ENCODE results near the gene SEC61A2.
A peak's percentile ranks its signal among the peaks of the same experiment; 100 is the strongest.

The SEC61A2 gene

DNA sequence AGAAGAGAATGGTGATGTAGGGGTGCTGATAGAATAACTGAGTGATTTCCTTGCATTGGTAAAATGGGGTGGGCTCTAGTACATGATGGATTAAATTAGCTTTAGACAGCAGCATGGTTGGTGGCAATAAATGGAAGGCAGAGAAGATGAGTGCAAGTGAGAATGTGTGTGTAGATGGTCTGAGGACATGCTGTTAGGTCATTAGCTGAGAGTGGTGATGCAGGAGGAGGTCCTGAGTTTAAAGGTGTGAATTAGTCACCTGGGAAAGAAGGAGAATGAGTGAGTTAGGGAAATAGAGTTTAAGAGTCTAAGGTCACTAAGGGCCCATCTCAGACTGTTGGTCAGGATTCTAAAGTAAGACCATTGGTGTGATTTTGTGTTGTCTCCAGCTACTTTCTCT, 17.9 kb upstream of the SEC61A2 start:
- Histone ChIP-seq H3K36me3 (ENCODE audit: insufficient read depth, low read length) (peaks cover 80% of the 10 kb centered on the region), H3K9ac (ENCODE audit: low read depth, low read length) (no peak overlapping the region)

DNA sequence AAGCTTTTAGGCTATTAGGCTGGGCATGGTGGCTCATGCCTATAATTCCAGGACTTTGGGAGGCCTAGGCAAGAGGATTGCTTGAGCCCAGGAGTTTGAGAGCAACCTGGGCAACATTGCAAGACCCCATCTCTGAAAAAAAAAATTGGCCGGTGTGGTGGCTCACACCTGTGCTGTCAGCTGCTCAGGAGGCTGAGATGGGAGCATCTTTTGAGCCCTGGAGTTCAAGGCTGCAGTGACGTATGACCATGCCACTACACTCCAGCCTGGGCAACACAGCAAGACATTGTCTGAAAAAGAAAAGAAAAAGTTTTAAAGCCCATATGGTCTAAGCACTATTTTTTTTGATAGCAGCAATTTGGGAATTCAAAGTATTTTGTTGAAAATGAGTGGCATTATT, 15.8 kb upstream of the SEC61A2 start:
- peaks cover 72% of the 10 kb centered on the region for H3K36me3 ChIP-seq (ENCODE audit: insufficient read depth, low read length)
- H3K27ac ChIP-seq (ENCODE audit: low read depth, low read length) = no peak overlapping the region
- no peak overlapping the region for H3K9ac ChIP-seq (ENCODE audit: low read depth, low read length)
- H3K4me3 ChIP-seq (ENCODE audit: low read length) = no peak overlapping the region
- H3K27me3 ChIP-seq (ENCODE audit: insufficient read depth, low read length) = no peaks in the 10 kb centered on the region
- WGBS = 94% methylated on average over 2 of the region's 2 CpGs
- no peaks in the 10 kb centered on the region for H3K4me1 ChIP-seq (ENCODE audit: insufficient read depth, low read length)
- H3K9me3 ChIP-seq (ENCODE audit: insufficient read depth, low read depth, low read length) = no peaks in the 10 kb centered on the region

More for the DNA sequence above, 17.9 kb upstream of the SEC61A2 start:
- H3K27me3 ChIP-seq (ENCODE audit: insufficient read depth, low read length) = no peaks in the 10 kb centered on the region
- no peak overlapping the region for H3K4me3 ChIP-seq (ENCODE audit: low read length)
- H3K4me1 ChIP-seq (ENCODE audit: insufficient read depth, low read length) = no peaks in the 10 kb centered on the region
- no peak overlapping the region for H3K27ac ChIP-seq (ENCODE audit: low read depth, low read length)
- H3K9me3 ChIP-seq (ENCODE audit: insufficient read depth, low read depth, low read length) = no peaks in the 10 kb centered on the region

- H3K4me1 ChIP-seq (ENCODE audit: insufficient read depth, low read length) = no peaks in the 10 kb centered on the region
- H3K27ac ChIP-seq (ENCODE audit: low read depth, low read length) = no peak overlapping the region
- peaks cover 47% of the 10 kb centered on the region for H3K36me3 ChIP-seq (ENCODE audit: insufficient read depth, low read length)
- no peak overlapping the region for H3K9ac ChIP-seq (ENCODE audit: low read depth, low read length)
- no peak overlapping the region for H3K4me3 ChIP-seq (ENCODE audit: low read length)
- 97% methylated on average over 4 of the region's 4 CpGs for whole genome bisulfite sequencing
- H3K9me3 ChIP-seq (ENCODE audit: insufficient read depth, low read depth, low read length) = no peaks in the 10 kb centered on the region
- H3K27me3 ChIP-seq (ENCODE audit: insufficient read depth, low read length) = no peaks in the 10 kb centered on the region
Observed at GRCh38 chr10:12121673-12122072, 7.8 kb upstream of the SEC61A2 start.

GRCh38 chr10:12130237-12130872, 878 bp downstream of the SEC61A2 start:
- WGBS = 21% methylated on average over 8 of the region's 11 CpGs
- Histone ChIP-seq H3K9ac (ENCODE audit: low read depth, low read length) (peak overlapping the region; percentile 78), H3K4me3 (ENCODE audit: low read length) (peak overlapping the region; percentile 88), H3K4me1 (ENCODE audit: insufficient read depth, low read length) (no peaks in the 10 kb centered on the region), H3K36me3 (ENCODE audit: insufficient read depth, low read length) (peaks cover 16% of the 10 kb centered on the region), H3K9me3 (ENCODE audit: insufficient read depth, low read depth, low read length) (no peaks in the 10 kb centered on the region), H3K27me3 (ENCODE audit: insufficient read depth, low read length) (no peaks in the 10 kb centered on the region), H3K27ac (ENCODE audit: low read depth, low read length) (no peak overlapping the region)

DNA sequence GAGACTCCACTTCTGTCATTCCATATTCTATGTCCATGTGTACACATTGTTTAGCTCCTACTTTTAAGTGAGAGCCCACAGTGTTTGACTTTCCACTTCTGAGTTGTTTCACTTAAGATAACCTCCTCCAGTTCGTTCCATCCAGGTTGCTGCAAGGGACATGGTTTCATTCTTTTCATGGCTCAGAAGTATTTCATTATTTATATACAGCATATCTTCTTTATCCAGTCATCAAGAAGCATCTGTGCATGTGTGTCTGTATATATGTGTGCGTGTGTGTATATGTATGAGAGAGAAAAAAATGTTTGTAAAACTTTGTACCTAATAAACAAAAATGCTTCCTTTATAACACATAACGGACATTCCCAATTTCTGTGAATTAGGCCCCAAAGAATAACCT, 6.2 kb downstream of the SEC61A2 start:
- H3K36me3 ChIP-seq (ENCODE audit: insufficient read depth, low read length) = peaks cover 47% of the 10 kb centered on the region
- no peak overlapping the region for H3K4me3 ChIP-seq (ENCODE audit: low read length)
- H3K27me3 ChIP-seq (ENCODE audit: insufficient read depth, low read length) = no peaks in the 10 kb centered on the region
- H3K27ac ChIP-seq (ENCODE audit: low read depth, low read length) = no peak overlapping the region
- H3K9ac ChIP-seq (ENCODE audit: low read depth, low read length) = no peak overlapping the region
- WGBS = 100% methylated on average over 1 of the region's 3 CpGs
- no peaks in the 10 kb centered on the region for H3K9me3 ChIP-seq (ENCODE audit: insufficient read depth, low read depth, low read length)
- H3K4me1 ChIP-seq (ENCODE audit: insufficient read depth, low read length) = no peaks in the 10 kb centered on the region

DNA sequence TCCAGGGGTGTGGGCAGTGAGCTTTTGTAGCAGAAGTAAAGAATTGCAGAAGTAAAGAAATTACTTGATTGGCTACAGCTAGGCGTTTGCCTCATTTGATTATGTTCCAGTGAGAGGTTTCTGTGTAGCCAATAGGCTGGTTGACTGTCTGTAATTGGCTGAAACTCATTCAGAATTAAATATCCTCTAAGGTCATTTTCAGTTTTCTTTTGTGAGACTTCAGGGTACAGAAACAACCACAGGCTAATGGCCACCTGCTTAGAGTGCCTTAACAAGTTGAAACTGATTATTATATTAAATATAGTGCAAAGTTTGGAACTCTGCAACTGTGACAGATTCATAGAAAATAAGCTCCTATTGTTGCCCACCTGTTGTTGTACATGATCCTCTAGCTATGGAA, 10.6 kb downstream of the SEC61A2 start:
- 100% methylated on average over 1 of the region's 1 CpG for WGBS
- Histone ChIP-seq H3K9ac (ENCODE audit: low read depth, low read length) (no peak overlapping the region), H3K36me3 (ENCODE audit: insufficient read depth, low read length) (peaks cover 56% of the 10 kb centered on the region), H3K27ac (ENCODE audit: low read depth, low read length) (no peak overlapping the region), H3K9me3 (ENCODE audit: insufficient read depth, low read depth, low read length) (no peaks in the 10 kb centered on the region), H3K27me3 (ENCODE audit: insufficient read depth, low read length) (no peaks in the 10 kb centered on the region), H3K4me1 (ENCODE audit: insufficient read depth, low read length) (no peaks in the 10 kb centered on the region), H3K4me3 (ENCODE audit: low read length) (no peak overlapping the region)

- no peaks in the 10 kb centered on the region for H3K9me3 ChIP-seq (ENCODE audit: insufficient read depth, low read depth, low read length)
- no peaks in the 10 kb centered on the region for H3K4me1 ChIP-seq (ENCODE audit: insufficient read depth, low read length)
- 92% methylated on average over 3 of the region's 3 CpGs for WGBS
- H3K27me3 ChIP-seq (ENCODE audit: insufficient read depth, low read length) = no peaks in the 10 kb centered on the region
- no peak overlapping the region for H3K27ac ChIP-seq (ENCODE audit: low read depth, low read length)
- no peak overlapping the region for H3K9ac ChIP-seq (ENCODE audit: low read depth, low read length)
- no peak overlapping the region for H3K4me3 ChIP-seq (ENCODE audit: low read length)
- peaks cover 37% of the 10 kb centered on the region for H3K36me3 ChIP-seq (ENCODE audit: insufficient read depth, low read length)
Observed at GRCh38 chr10:12144538-12144937, 15.1 kb downstream of the SEC61A2 start.

GRCh38 chr10:12150163-12150562, 20.7 kb downstream of the SEC61A2 start:
- Histone ChIP-seq H3K27ac (ENCODE audit: low read depth, low read length) (no peak overlapping the region), H3K36me3 (ENCODE audit: insufficient read depth, low read length) (peaks cover 28% of the 10 kb centered on the region), H3K4me1 (ENCODE audit: insufficient read depth, low read length) (no peaks in the 10 kb centered on the region), H3K9me3 (ENCODE audit: insufficient read depth, low read depth, low read length) (no peaks in the 10 kb centered on the region), H3K27me3 (ENCODE audit: insufficient read depth, low read length) (no peaks in the 10 kb centered on the region), H3K9ac (ENCODE audit: low read depth, low read length) (no peak overlapping the region), H3K4me3 (ENCODE audit: low read length) (no peak overlapping the region)
- WGBS = 82% methylated on average over 3 of the region's 4 CpGs

DNA sequence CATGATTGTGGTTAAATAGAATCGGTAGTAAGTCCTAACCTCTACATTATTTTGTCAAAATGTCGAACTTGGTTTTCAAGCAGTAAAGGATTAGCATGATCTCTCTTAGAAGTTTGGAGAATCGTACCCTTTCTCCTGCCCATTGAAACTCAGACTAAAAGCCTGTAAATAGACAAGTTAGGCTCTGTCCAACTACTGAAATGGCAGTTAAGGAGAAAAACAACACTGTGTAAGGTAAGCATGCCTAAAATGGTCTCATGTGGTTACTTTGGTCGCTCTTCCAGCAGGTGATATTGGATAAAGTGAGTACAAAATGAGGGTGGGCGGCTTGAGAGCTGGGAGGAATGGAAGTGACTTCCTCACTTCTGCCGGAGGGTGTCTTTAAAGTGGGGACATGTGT, 25.0 kb downstream of the SEC61A2 start:
- 95% methylated on average over 5 of the region's 6 CpGs for WGBS
- H3K27me3 ChIP-seq (ENCODE audit: insufficient read depth, low read length) = no peaks in the 10 kb centered on the region
- H3K4me1 ChIP-seq (ENCODE audit: insufficient read depth, low read length) = no peaks in the 10 kb centered on the region
- peaks cover 34% of the 10 kb centered on the region for H3K36me3 ChIP-seq (ENCODE audit: insufficient read depth, low read length)
- no peak overlapping the region for H3K27ac ChIP-seq (ENCODE audit: low read depth, low read length)
- no peaks in the 10 kb centered on the region for H3K9me3 ChIP-seq (ENCODE audit: insufficient read depth, low read depth, low read length)
- H3K9ac ChIP-seq (ENCODE audit: low read depth, low read length) = no peak overlapping the region
- H3K4me3 ChIP-seq (ENCODE audit: low read length) = no peak overlapping the region

GRCh38 chr10:12156367-12157123, 27.1 kb downstream of the SEC61A2 start:
- Histone ChIP-seq H3K36me3 (ENCODE audit: insufficient read depth, low read length) (peaks cover 42% of the 10 kb centered on the region), H3K4me1 (ENCODE audit: insufficient read depth, low read length) (no peaks in the 10 kb centered on the region), H3K27ac (ENCODE audit: low read depth, low read length) (no peak overlapping the region), H3K4me3 (ENCODE audit: low read length) (no peak overlapping the region), H3K27me3 (ENCODE audit: insufficient read depth, low read length) (no peaks in the 10 kb centered on the region), H3K9ac (ENCODE audit: low read depth, low read length) (no peak overlapping the region), H3K9me3 (ENCODE audit: insufficient read depth, low read depth, low read length) (no peaks in the 10 kb centered on the region)
- WGBS = 96% methylated on average over 10 of the region's 14 CpGs

GRCh38 chr10:12158111-12158510, 28.6 kb downstream of the SEC61A2 start:
- 86% methylated on average over 1 of the region's 3 CpGs for WGBS
- Histone ChIP-seq H3K9ac (ENCODE audit: low read depth, low read length) (no peak overlapping the region), H3K27ac (ENCODE audit: low read depth, low read length) (no peak overlapping the region), H3K9me3 (ENCODE audit: insufficient read depth, low read depth, low read length) (no peaks in the 10 kb centered on the region), H3K4me1 (ENCODE audit: insufficient read depth, low read length) (no peaks in the 10 kb centered on the region), H3K36me3 (ENCODE audit: insufficient read depth, low read length) (peaks cover 56% of the 10 kb centered on the region), H3K4me3 (ENCODE audit: low read length) (no peak overlapping the region), H3K27me3 (ENCODE audit: insufficient read depth, low read length) (no peaks in the 10 kb centered on the region)

Measured in HUES64 (cell line).